Stimulated activated CD4-positive, alpha-beta T cell treated with anti-CD3 and anti-CD28 coated beads, Interleukin-1b, Interleukin-23, amount 100 ng/mL, for 4 hours (primary cell): ENCODE data around the gene TLK1.

Experiments used
- DNase-seq, 2 donors: peaks; one replicate each; pipeline ENCODE4 v3.0.0-alpha.2; 2020; ENCODE audit warnings: low read depth in 2 of 2

Gene TLK1

GRCh38 chr2:170967553-170967952 lies 193.1 kb downstream of the TLK1 start:
- no peak for DNase-seq

GRCh38 chr2:170966648-170967396 lies 193.9 kb downstream of the TLK1 start:
- DNase-seq: no peak

GRCh38 chr2:170965446-170966225 lies 195.1 kb downstream of the TLK1 start:
- no peak for DNase-seq

- DNase-seq: no peak
Observed at GRCh38 chr2:170963386-170963785, 197.3 kb downstream of the TLK1 start.

- DNase-seq: no peak
Observed at GRCh38 chr2:170953941-170954340, 206.8 kb downstream of the TLK1 start.

- no peak for DNase-seq
Observed at GRCh38 chr2:170950221-170950761, 210.4 kb downstream of the TLK1 start.

- DNase-seq: no peak
Observed at GRCh38 chr2:170949415-170949814, 211.3 kb downstream of the TLK1 start.

- DNase-seq: no peak
Observed at GRCh38 chr2:170944545-170944944, 216.1 kb downstream of the TLK1 start.

GRCh38 chr2:170943596-170943995 lies 217.1 kb downstream of the TLK1 start:
- no peak for DNase-seq

GRCh38 chr2:170943041-170943440 lies 217.7 kb downstream of the TLK1 start:
- DNase-seq: no peak

GRCh38 chr2:170942615-170943014 lies 218.1 kb downstream of the TLK1 start:
- DNase-seq: no peak
